Liver (tissue), 9 donors: ENCODE results near the gene ZNF471. TPM values are rescaled to one million over a fixed set of nuclear protein-coding genes. Genes with fewer than 3 reads are reported as not detected.

Experiments used
- DNase-seq: peaks from one replicate; pipeline ENCODE4 v3.0.0-alpha.2; 2017; ENCODE audit warnings: low spot score
- H3K27ac ChIP-seq, 2 donors: one replicate each; pipeline ENCODE4 v1.7.0; 2013; ENCODE audit warnings: inconsistent platforms in 2 of 2, low read length in 2 of 2, control low read depth in 1 of 2, low read depth in 1 of 2, mild to moderate bottlenecking in 1 of 2
- H3K27me3 ChIP-seq, 4 donors: one replicate each; pipeline versions ENCODE4 v1.6.1 to v1.7.0; 2013; ENCODE audit warnings: low read length in 3 of 4, inconsistent platforms in 1 of 4, mild to moderate bottlenecking in 1 of 4, moderate library complexity in 1 of 4; ENCODE audit not compliant: control insufficient read depth in 4 of 4, insufficient read depth in 4 of 4
- H3K36me3 ChIP-seq, 4 donors: one replicate each; pipeline versions ENCODE4 v1.6.1 to v1.7.0; 2013; ENCODE audit warnings: low read length in 3 of 4, mild to moderate bottlenecking in 3 of 4, low read depth in 1 of 4, moderate library complexity in 1 of 4; ENCODE audit not compliant: control insufficient read depth in 4 of 4, insufficient read depth in 3 of 4
- H3K4me1 ChIP-seq, 4 donors: one replicate each; pipeline versions ENCODE4 v1.6.1 to v1.7.0; 2013; ENCODE audit warnings: low read length in 3 of 4, mild to moderate bottlenecking in 3 of 4, moderate library complexity in 1 of 4; ENCODE audit not compliant: control insufficient read depth in 4 of 4, insufficient read depth in 4 of 4
- H3K4me3 ChIP-seq, 3 donors: one replicate each; pipeline versions ENCODE4 v1.6.1 to v1.7.0; 2013; ENCODE audit warnings: low read length in 3 of 3, control low read depth in 1 of 3, low read depth in 1 of 3, mild to moderate bottlenecking in 1 of 3
- H3K9ac ChIP-seq, 2 donors: one replicate each; pipeline ENCODE4 v1.7.0; 2013; ENCODE audit warnings: low read length in 2 of 2, mild to moderate bottlenecking in 2 of 2, moderate library complexity in 2 of 2, control low read depth in 1 of 2, low read depth in 1 of 2
- H3K9me3 ChIP-seq, 4 donors: one replicate each; pipeline versions ENCODE4 v1.6.1 to v1.7.0; 2013; ENCODE audit warnings: low read length in 3 of 4; ENCODE audit not compliant: control insufficient read depth in 4 of 4
- EGR1 ChIP-seq, 2 donors: IDR thresholded peaks; 2 replicates each; pipeline ENCODE4 v1.6.1; 2016 to 2018; ENCODE audit warnings: antibody characterized with exemption in 2 of 2, low read depth in 2 of 2
- FOXA1 ChIP-seq: IDR thresholded peaks from 2 replicates; pipeline ENCODE4 v1.6.1; 2016; ENCODE audit warnings: antibody characterized with exemption
- GABPA ChIP-seq, 2 donors: IDR thresholded peaks in 1 of 2; conservative IDR thresholded peaks in 1 of 2; 2 replicates each; pipeline ENCODE4 v1.6.1; 2016; ENCODE audit warnings: antibody characterized with exemption in 2 of 2, mild to moderate bottlenecking in 1 of 2, moderate library complexity in 1 of 2
- HNF4A ChIP-seq, 2 donors: conservative IDR thresholded peaks; 2 replicates each; pipeline ENCODE4 v1.6.1; 2016; ENCODE audit warnings: antibody characterized with exemption in 2 of 2, mild to moderate bottlenecking in 2 of 2
- HNF4G ChIP-seq: IDR thresholded peaks from 2 replicates; pipeline ENCODE4 v1.6.1; 2016; ENCODE audit warnings: antibody characterized with exemption
- JUND ChIP-seq, 2 donors: IDR thresholded peaks; 2 replicates each; pipeline ENCODE4 v1.6.1; 2016; ENCODE audit warnings: antibody characterized with exemption in 2 of 2
- NR2F2 ChIP-seq: IDR thresholded peaks from 2 replicates; pipeline ENCODE4 v1.6.1; 2016; ENCODE audit warnings: antibody characterized with exemption
- RAD21 ChIP-seq, 2 donors: IDR thresholded peaks; 2 replicates each; pipeline ENCODE4 v1.6.1; 2016; ENCODE audit warnings: antibody characterized with exemption in 2 of 2, mild to moderate bottlenecking in 2 of 2
- RXRA ChIP-seq, 2 donors: IDR thresholded peaks; 2 replicates each; pipeline ENCODE4 v1.6.1; 2017 to 2018; ENCODE audit warnings: antibody characterized with exemption in 2 of 2, mild to moderate bottlenecking in 1 of 2
- SP1 ChIP-seq: IDR thresholded peaks from 2 replicates; pipeline ENCODE4 v1.6.1; 2018; ENCODE audit warnings: antibody characterized with exemption, mild to moderate bottlenecking
- TAF1 ChIP-seq: conservative IDR thresholded peaks from 2 replicates; pipeline ENCODE4 v1.6.1; 2016; ENCODE audit warnings: antibody characterized with exemption, mild to moderate bottlenecking
- YY1 ChIP-seq: IDR thresholded peaks from 2 replicates; pipeline ENCODE4 v1.6.1; 2016; ENCODE audit warnings: antibody characterized with exemption, mild to moderate bottlenecking
- WGBS: extraction: QIAGEN DNeasy Blood & Tissue Kit; methylation state at CpG from one replicate; pipeline ENCODE4 v1.1.7; 2013; 5-methylcytosine and 5-hydroxymethylcytosine counted together
- polyA plus RNA-seq, 2 donors: library from polyadenylated mRNA; stranded (reverse) in 1 of 2; unstranded in 1 of 2; fragments of 200-250 nt in 1 of 2; fragments of >200 nt in 1 of 2; fragmentation: Nextera tagmentation in 1 of 2; extraction: Ambion mirVana in 1 of 2; gene quantifications; one replicate each; pipeline versions ENCODE4 v1.2.1 to v1.2.3, GENCODE V29; 2013 to 2015
- total RNA-seq, 2 donors: library from RNA; depleted of rRNA; stranded (reverse); fragments of >200 nt; gene quantifications; one replicate each; pipeline ENCODE4 v1.2.3, GENCODE V29; 2014
- TF ChIP-seq, protein P1 (sequence below): IDR thresholded peaks from 2 replicates; pipeline ENCODE4 v1.6.1; 2016; ENCODE audit warnings: antibody characterized with exemption
- TF ChIP-seq, protein P2 (sequence below): fragments of 150-350 bp; IDR thresholded peaks from 2 replicates; pipeline ENCODE4 v1.5.1; 2017; ENCODE audit warnings: improper control_type of control experiment, low read depth, low read length; ENCODE audit not compliant: missing input control
- TF ChIP-seq, protein P3 (sequence below): IDR thresholded peaks from 2 replicates; pipeline ENCODE4 v1.6.1; 2016; ENCODE audit warnings: antibody characterized with exemption, mild to moderate bottlenecking
- TF ChIP-seq, protein P4 (sequence below): IDR thresholded peaks from 2 replicates; pipeline ENCODE4 v1.6.1; 2016; ENCODE audit warnings: antibody characterized with exemption
- TF ChIP-seq, protein P5 (sequence below): IDR thresholded peaks from 2 replicates; pipeline ENCODE4 v1.6.1; 2016; ENCODE audit warnings: antibody characterized with exemption
- donor health status: healthy.
- donor health status: healthy.
- donor health status: healthy.
- donor health status: healthy.
- donor health status: healthy.

Gene ZNF471
- total and polyA plus RNA-seq, 4 donors: 0.77 to 2.3 (median 0.96) TPM

DNA sequence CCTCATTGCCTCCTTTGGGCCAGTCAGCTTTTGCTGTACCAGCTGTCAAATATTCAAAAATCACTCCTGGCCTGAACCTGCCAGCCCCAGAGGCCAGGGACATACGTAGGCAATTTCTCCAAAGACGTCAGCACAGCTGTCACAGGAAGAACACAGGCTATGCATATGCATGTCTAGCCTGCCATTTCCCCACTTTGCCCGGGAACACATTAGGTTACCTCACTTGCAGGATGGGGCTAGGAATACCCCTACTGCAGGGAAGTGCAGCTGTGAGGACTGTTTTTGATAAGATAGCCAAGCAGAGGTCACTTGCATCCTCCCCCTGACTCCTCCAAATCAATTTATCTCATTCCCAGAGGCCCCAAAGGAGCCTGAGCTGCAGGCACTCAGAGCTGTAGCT lies 33.3 kb upstream of the ZNF471 start:
- Histone ChIP-seq H3K9ac (no peak overlapping the region), H3K27ac (no peak overlapping the region), H3K27me3 (peaks cover 0 to 4% (median 0%) of the 10 kb centered on the region in 4 donors), H3K9me3 (peaks cover 12 to 74% (median 43%) of the 10 kb centered on the region in 4 donors), H3K4me3 (peak overlapping the region in 1 of 3 donors; percentile 35), H3K36me3 (peaks cover 0 to 2% (median 0%) of the 10 kb centered on the region in 4 donors), H3K4me1 (peaks cover 0 to 2% (median 0%) of the 10 kb centered on the region in 4 donors)
- no peak for DNase-seq
- TF ChIP-seq, protein P1, sequence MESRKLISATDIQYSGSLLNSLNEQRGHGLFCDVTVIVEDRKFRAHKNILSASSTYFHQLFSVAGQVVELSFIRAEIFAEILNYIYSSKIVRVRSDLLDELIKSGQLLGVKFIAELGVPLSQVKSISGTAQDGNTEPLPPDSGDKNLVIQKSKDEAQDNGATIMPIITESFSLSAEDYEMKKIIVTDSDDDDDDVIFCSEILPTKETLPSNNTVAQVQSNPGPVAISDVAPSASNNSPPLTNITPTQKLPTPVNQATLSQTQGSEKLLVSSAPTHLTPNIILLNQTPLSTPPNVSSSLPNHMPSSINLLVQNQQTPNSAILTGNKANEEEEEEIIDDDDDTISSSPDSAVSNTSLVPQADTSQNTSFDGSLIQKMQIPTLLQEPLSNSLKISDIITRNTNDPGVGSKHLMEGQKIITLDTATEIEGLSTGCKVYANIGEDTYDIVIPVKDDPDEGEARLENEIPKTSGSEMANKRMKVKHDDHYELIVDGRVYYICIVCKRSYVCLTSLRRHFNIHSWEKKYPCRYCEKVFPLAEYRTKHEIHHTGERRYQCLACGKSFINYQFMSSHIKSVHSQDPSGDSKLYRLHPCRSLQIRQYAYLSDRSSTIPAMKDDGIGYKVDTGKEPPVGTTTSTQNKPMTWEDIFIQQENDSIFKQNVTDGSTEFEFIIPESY: no peak
- no peak for TF ChIP-seq FOXA1
- TF ChIP-seq, protein P2, sequence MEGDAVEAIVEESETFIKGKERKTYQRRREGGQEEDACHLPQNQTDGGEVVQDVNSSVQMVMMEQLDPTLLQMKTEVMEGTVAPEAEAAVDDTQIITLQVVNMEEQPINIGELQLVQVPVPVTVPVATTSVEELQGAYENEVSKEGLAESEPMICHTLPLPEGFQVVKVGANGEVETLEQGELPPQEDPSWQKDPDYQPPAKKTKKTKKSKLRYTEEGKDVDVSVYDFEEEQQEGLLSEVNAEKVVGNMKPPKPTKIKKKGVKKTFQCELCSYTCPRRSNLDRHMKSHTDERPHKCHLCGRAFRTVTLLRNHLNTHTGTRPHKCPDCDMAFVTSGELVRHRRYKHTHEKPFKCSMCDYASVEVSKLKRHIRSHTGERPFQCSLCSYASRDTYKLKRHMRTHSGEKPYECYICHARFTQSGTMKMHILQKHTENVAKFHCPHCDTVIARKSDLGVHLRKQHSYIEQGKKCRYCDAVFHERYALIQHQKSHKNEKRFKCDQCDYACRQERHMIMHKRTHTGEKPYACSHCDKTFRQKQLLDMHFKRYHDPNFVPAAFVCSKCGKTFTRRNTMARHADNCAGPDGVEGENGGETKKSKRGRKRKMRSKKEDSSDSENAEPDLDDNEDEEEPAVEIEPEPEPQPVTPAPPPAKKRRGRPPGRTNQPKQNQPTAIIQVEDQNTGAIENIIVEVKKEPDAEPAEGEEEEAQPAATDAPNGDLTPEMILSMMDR: no peak
- no peak for TF ChIP-seq YY1
- TF ChIP-seq RAD21 (IDR thresholded peaks at IDR 0.05): no peak
- no peak for TF ChIP-seq NR2F2
- no peak for TF ChIP-seq RXRA (IDR thresholded peaks at IDR 0.05)
- TF ChIP-seq JUND (IDR thresholded peaks at IDR 0.05): no peak
- TF ChIP-seq, protein P3, sequence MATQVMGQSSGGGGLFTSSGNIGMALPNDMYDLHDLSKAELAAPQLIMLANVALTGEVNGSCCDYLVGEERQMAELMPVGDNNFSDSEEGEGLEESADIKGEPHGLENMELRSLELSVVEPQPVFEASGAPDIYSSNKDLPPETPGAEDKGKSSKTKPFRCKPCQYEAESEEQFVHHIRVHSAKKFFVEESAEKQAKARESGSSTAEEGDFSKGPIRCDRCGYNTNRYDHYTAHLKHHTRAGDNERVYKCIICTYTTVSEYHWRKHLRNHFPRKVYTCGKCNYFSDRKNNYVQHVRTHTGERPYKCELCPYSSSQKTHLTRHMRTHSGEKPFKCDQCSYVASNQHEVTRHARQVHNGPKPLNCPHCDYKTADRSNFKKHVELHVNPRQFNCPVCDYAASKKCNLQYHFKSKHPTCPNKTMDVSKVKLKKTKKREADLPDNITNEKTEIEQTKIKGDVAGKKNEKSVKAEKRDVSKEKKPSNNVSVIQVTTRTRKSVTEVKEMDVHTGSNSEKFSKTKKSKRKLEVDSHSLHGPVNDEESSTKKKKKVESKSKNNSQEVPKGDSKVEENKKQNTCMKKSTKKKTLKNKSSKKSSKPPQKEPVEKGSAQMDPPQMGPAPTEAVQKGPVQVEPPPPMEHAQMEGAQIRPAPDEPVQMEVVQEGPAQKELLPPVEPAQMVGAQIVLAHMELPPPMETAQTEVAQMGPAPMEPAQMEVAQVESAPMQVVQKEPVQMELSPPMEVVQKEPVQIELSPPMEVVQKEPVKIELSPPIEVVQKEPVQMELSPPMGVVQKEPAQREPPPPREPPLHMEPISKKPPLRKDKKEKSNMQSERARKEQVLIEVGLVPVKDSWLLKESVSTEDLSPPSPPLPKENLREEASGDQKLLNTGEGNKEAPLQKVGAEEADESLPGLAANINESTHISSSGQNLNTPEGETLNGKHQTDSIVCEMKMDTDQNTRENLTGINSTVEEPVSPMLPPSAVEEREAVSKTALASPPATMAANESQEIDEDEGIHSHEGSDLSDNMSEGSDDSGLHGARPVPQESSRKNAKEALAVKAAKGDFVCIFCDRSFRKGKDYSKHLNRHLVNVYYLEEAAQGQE: no peak
- TF ChIP-seq HNF4G: no peak
- TF ChIP-seq, protein P4, sequence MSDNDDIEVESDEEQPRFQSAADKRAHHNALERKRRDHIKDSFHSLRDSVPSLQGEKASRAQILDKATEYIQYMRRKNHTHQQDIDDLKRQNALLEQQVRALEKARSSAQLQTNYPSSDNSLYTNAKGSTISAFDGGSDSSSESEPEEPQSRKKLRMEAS: no peak
- TF ChIP-seq EGR1 (IDR thresholded peaks at IDR 0.05; ENCODE audit: low read depth in 2 of 2): no peak
- no peak for TF ChIP-seq GABPA (IDR thresholded peaks at IDR 0.05 in 1 of 2, conservative IDR thresholded peaks at IDR 0.05 in 1 of 2)
- no peak for TF ChIP-seq HNF4A (conservative IDR thresholded peaks at IDR 0.05)
- TF ChIP-seq, protein P5, sequence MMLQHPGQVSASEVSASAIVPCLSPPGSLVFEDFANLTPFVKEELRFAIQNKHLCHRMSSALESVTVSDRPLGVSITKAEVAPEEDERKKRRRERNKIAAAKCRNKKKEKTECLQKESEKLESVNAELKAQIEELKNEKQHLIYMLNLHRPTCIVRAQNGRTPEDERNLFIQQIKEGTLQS: no peak
- no peak for TF ChIP-seq TAF1
- no peak for TF ChIP-seq SP1
- 79% methylated on average over 3 of the region's 3 CpGs for WGBS
